ENCODE measurements around the gene FPR3. TPM values are rescaled to one million over a fixed set of nuclear protein-coding genes. Genes with fewer than 3 reads are reported as not detected.

FPR3 gene
- total RNA-seq, 2 experiments from 2014 or later, result not detected

- Mint-ChIP-seq H3K9me3 (ENCODE audit: insufficient read depth) (peaks cover 5% of the 10 kb centered on the region), H3K4me3 (no peak overlapping the region), H3K36me3 (ENCODE audit: low read depth) (no peaks in the 10 kb centered on the region), H3K27me3 (ENCODE audit: low read depth) (no peaks in the 10 kb centered on the region), H3K4me1 (ENCODE audit: low read depth) (no peaks in the 10 kb centered on the region), H3K27ac (no peak overlapping the region)
- CTCF ChIA-PET, result no interaction called here
- POLR2A ChIA-PET, result no interaction called here
- DNase-seq (no peak), ATAC-seq (no peak)
Observed at GRCh38 chr19:51786646-51787494, 8.1 kb upstream of the FPR3 start.

- Mint-ChIP-seq H3K36me3 (ENCODE audit: low read depth) (no peaks in the 10 kb centered on the region), H3K27ac (no peak overlapping the region), H3K27me3 (ENCODE audit: low read depth) (no peaks in the 10 kb centered on the region), H3K4me1 (ENCODE audit: low read depth) (no peaks in the 10 kb centered on the region), H3K4me3 (no peak overlapping the region), H3K9me3 (ENCODE audit: insufficient read depth) (peaks cover 8% of the 10 kb centered on the region)
- DNase-seq, result no peak
- ATAC-seq, result no peak
- ChIA-PET POLR2A (no interaction called here), CTCF (interaction anchor here (1.8 kb wide), 1 partner anchor 10 kb away, joined by 6 read pairs; no protein-coding TSS in a partner anchor)
Observed at GRCh38 chr19:51788029-51788428, 6.9 kb upstream of the FPR3 start.

- ChIA-PET CTCF (interaction anchor here (1.8 kb wide), 1 partner anchor 12 kb away, joined by 6 read pairs; no protein-coding TSS in a partner anchor), POLR2A (no interaction called here)
- Mint-ChIP-seq H3K36me3 (ENCODE audit: low read depth) (no peaks in the 10 kb centered on the region), H3K27me3 (ENCODE audit: low read depth) (no peaks in the 10 kb centered on the region), H3K4me1 (ENCODE audit: low read depth) (no peaks in the 10 kb centered on the region), H3K9me3 (ENCODE audit: insufficient read depth) (peaks cover 8% of the 10 kb centered on the region), H3K27ac (no peak overlapping the region), H3K4me3 (no peak overlapping the region)
- ATAC-seq (no peak), DNase-seq (no peak)
Observed at GRCh38 chr19:51789061-51789795, 5.7 kb upstream of the FPR3 start.

- ATAC-seq, result no peak
- H3K27me3 Mint-ChIP-seq (ENCODE audit: low read depth), result no peaks in the 10 kb centered on the region
- CTCF ChIA-PET, result no interaction called here
Observed at GRCh38 chr19:51792932-51793331, 2.0 kb upstream of the FPR3 start.

DNA sequence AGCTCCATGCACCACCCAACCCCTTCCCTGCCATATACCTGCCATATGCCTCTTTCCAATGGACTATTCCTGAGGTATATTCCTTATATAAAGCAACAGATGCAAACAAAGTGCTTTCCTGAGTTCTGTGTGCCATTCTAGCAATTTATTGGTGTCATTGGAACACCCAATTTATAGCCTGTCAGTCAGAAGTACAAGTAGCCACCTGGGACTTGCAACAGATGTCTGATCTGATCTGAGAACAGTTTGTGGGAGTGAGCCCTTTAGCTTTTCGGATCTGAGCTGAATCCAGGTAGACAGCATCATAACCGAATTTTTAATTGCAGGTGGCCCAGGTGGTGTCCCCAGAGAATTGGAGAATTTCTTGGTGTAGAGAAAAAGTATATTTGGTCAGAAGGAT is 963 bp upstream of the FPR3 start:
- no peaks in the 10 kb centered on the region for H3K27me3 Mint-ChIP-seq (ENCODE audit: low read depth)
- no peak overlapping the region for H3K4me3 Mint-ChIP-seq
- ChIA-PET CTCF (interaction anchor here (0.9 kb wide), 1 partner anchor 16 kb away, joined by 4 read pairs; no protein-coding TSS in a partner anchor), POLR2A (no interaction called here)
- ATAC-seq, result no peak
- H3K4me1 Mint-ChIP-seq (ENCODE audit: low read depth), result no peaks in the 10 kb centered on the region
- no peaks in the 10 kb centered on the region for H3K36me3 Mint-ChIP-seq (ENCODE audit: low read depth)
- DNase-seq, result no peak
- peaks cover 8% of the 10 kb centered on the region for H3K9me3 Mint-ChIP-seq (ENCODE audit: insufficient read depth)
- no peak overlapping the region for H3K27ac Mint-ChIP-seq

More at GRCh38 chr19:51792932-51793331, 2.0 kb upstream of the FPR3 start:
- Mint-ChIP-seq H3K4me1 (ENCODE audit: low read depth) (no peaks in the 10 kb centered on the region), H3K27ac (no peak overlapping the region), H3K9me3 (ENCODE audit: insufficient read depth) (peaks cover 8% of the 10 kb centered on the region), H3K36me3 (ENCODE audit: low read depth) (no peaks in the 10 kb centered on the region), H3K4me3 (no peak overlapping the region)
- POLR2A ChIA-PET, result no interaction called here
- no peak for DNase-seq

GRCh38 chr19:51796195-51796679 is 1.3 kb downstream of the FPR3 start:
- H3K36me3 Mint-ChIP-seq (ENCODE audit: low read depth), result no peaks in the 10 kb centered on the region
- no peaks in the 10 kb centered on the region for H3K27me3 Mint-ChIP-seq (ENCODE audit: low read depth)
- DNase-seq, result no peak
- no peak for ATAC-seq
- no peak overlapping the region for H3K27ac Mint-ChIP-seq
- no peaks in the 10 kb centered on the region for H3K4me1 Mint-ChIP-seq (ENCODE audit: low read depth)
- no peak overlapping the region for H3K4me3 Mint-ChIP-seq
- H3K9me3 Mint-ChIP-seq (ENCODE audit: insufficient read depth), result peaks cover 8% of the 10 kb centered on the region
- ChIA-PET CTCF (interaction anchor here (2.2 kb wide), 1 partner anchor 19 kb away, joined by 7 read pairs; no protein-coding TSS in a partner anchor), POLR2A (no interaction called here)

DNA sequence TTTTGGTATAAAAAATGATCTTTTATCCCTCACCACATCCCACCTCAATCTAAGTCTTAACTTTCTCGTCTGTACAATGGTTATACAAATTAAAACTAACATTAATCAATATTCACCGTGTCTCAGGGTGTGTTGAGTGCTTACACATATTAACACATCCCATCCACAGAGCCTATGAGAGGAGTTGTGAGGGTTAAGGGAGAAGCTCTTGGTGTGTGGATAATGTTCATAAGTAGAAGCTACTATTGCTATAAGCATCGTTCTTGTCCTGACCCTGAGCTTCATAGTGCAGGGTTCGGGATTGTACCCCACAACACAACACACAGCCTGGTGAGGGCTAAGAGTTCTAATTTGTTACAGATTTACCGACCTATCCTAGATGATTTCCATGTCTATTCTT is 2.5 kb downstream of the FPR3 start:
- ChIA-PET POLR2A (no interaction called here), CTCF (interaction anchor here (2.2 kb wide), 1 partner anchor 20 kb away, joined by 7 read pairs; no protein-coding TSS in a partner anchor)
- H3K4me1 Mint-ChIP-seq (ENCODE audit: low read depth), result no peaks in the 10 kb centered on the region
- peaks cover 10% of the 10 kb centered on the region for H3K9me3 Mint-ChIP-seq (ENCODE audit: insufficient read depth)
- H3K4me3 Mint-ChIP-seq, result no peak overlapping the region
- no peaks in the 10 kb centered on the region for H3K27me3 Mint-ChIP-seq (ENCODE audit: low read depth)
- H3K36me3 Mint-ChIP-seq (ENCODE audit: low read depth), result no peaks in the 10 kb centered on the region
- ATAC-seq (no peak), DNase-seq (no peak)
- H3K27ac Mint-ChIP-seq, result no peak overlapping the region

GRCh38 chr19:51798062-51798461 is 3.1 kb downstream of the FPR3 start:
- CTCF ChIA-PET, result interaction anchor here (2.2 kb wide), 1 partner anchor 21 kb away, joined by 7 read pairs; no protein-coding TSS in a partner anchor
- Mint-ChIP-seq H3K4me3 (no peak overlapping the region), H3K27ac (no peak overlapping the region), H3K27me3 (ENCODE audit: low read depth) (no peaks in the 10 kb centered on the region), H3K36me3 (ENCODE audit: low read depth) (no peaks in the 10 kb centered on the region), H3K4me1 (ENCODE audit: low read depth) (no peaks in the 10 kb centered on the region), H3K9me3 (ENCODE audit: insufficient read depth) (peaks cover 10% of the 10 kb centered on the region)
- DNase-seq (no peak), ATAC-seq (no peak)
- POLR2A ChIA-PET, result no interaction called here

DNA sequence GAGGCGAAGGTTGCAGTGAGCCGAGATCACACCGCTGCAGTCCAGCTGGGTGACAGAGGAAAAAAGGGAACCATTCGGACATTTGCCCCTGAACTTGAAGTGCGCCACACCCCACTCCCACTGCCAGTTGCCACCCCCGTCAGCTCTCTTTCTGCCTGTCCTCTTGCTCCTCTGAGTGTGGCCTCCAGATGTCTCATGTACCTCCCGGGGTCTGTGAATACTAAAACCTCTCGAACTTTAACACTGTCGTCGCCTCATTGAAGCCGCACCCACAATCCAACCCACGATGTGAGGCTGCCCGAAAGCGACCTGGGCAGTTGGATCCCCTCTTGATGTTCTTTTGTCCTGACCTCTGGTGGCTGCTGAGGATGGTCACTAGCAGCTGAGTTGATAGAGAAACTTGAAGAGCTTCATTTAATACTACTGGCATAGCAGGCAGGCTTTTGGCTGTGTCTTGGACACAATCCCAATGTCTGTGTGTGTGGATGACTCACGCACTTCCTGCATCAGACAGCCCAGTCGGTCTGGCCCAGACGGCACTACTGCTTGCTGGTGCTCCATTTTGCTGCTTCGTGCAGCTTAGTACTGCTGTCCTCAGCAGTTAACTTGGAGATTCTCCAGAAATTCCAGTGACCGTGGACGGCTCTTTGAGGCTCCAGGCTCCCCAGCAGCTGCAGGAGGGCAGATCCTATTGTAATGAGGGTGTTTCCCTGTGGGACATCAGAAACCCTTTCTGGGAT is 4.2 kb downstream of the FPR3 start:
- no peak overlapping the region for H3K27ac Mint-ChIP-seq
- H3K4me1 Mint-ChIP-seq (ENCODE audit: low read depth), result no peaks in the 10 kb centered on the region
- H3K36me3 Mint-ChIP-seq (ENCODE audit: low read depth), result no peaks in the 10 kb centered on the region
- ATAC-seq (no peak), DNase-seq (no peak)
- H3K9me3 Mint-ChIP-seq (ENCODE audit: insufficient read depth), result peaks cover 18% of the 10 kb centered on the region
- ChIA-PET CTCF (no interaction called here), POLR2A (no interaction called here)
- H3K4me3 Mint-ChIP-seq, result no peak overlapping the region
- no peaks in the 10 kb centered on the region for H3K27me3 Mint-ChIP-seq (ENCODE audit: low read depth)

GRCh38 chr19:51799774-51800472 is 5.0 kb downstream of the FPR3 start:
- no peak overlapping the region for H3K4me3 Mint-ChIP-seq
- no peaks in the 10 kb centered on the region for H3K27me3 Mint-ChIP-seq (ENCODE audit: low read depth)
- H3K36me3 Mint-ChIP-seq (ENCODE audit: low read depth), result no peaks in the 10 kb centered on the region
- H3K4me1 Mint-ChIP-seq (ENCODE audit: low read depth), result no peaks in the 10 kb centered on the region
- no peak overlapping the region for H3K27ac Mint-ChIP-seq
- peaks cover 22% of the 10 kb centered on the region for H3K9me3 Mint-ChIP-seq (ENCODE audit: insufficient read depth)
- POLR2A ChIA-PET, result no interaction called here
- DNase-seq, result no peak
- CTCF ChIA-PET, result no interaction called here
- no peak for ATAC-seq

GRCh38 chr19:51800473-51801244 is 5.7 kb downstream of the FPR3 start:
- ATAC-seq, result no peak
- H3K27ac Mint-ChIP-seq, result no peak overlapping the region
- ChIA-PET CTCF (no interaction called here), POLR2A (no interaction called here)
- no peak overlapping the region for H3K4me3 Mint-ChIP-seq
- no peak for DNase-seq
- no peaks in the 10 kb centered on the region for H3K4me1 Mint-ChIP-seq (ENCODE audit: low read depth)
- H3K9me3 Mint-ChIP-seq (ENCODE audit: insufficient read depth), result peaks cover 22% of the 10 kb centered on the region
- H3K27me3 Mint-ChIP-seq (ENCODE audit: low read depth), result no peaks in the 10 kb centered on the region
- no peaks in the 10 kb centered on the region for H3K36me3 Mint-ChIP-seq (ENCODE audit: low read depth)

All from activated CD8-positive, alpha-beta T cell treated with anti-CD3 and anti-CD28 coated beads, Interleukin-2, amount 10 ng/mL, durations not matched to agents 7 days and 5 days (primary cell).